A673 (cell line): ENCODE data around the gene HS3ST4.

Experiments
- EZH2 ChIP-seq: fragments of 200-600 bp; sonication (generic); IDR thresholded peaks from 2 replicates; pipeline ENCODE4 v1.6.1; 2017; ENCODE audit warnings: borderline replicate concordance, low read depth, mild to moderate bottlenecking, mixed read lengths, antibody characterized with exemption, low read length; ENCODE audit not compliant: poor library complexity, severe bottlenecking
- TF ChIP-seq, protein P1 (sequence below): fragments of 300-800, 200-600 bp; sonication (generic); conservative IDR thresholded peaks from 2 replicates; pipeline ENCODE4 v1.5.1; 2017; ENCODE audit warnings: low read depth, mild to moderate bottlenecking, antibody characterized with exemption, low read length, moderate library complexity, mixed read lengths

DNA sequence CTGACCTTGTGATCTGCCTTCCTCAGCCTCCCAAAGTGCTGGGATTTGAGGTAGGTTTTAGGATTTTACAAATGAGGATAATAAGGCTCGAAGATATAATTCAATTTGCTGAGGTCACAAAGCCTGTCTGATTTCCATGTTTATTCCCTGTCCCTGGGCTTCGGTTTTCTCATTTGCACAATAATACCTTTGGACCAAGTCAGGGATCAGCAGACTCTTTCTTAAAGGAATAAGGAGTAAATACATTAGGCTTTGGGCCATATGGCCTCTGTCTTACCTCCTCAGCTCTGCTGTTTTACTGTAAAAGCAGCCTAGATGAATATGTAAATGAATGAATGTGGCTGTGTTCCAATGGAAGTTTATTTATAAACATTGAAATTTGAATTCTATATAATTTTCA is 442.8 kb downstream of the HS3ST4 start:
- TF ChIP-seq, protein P1, sequence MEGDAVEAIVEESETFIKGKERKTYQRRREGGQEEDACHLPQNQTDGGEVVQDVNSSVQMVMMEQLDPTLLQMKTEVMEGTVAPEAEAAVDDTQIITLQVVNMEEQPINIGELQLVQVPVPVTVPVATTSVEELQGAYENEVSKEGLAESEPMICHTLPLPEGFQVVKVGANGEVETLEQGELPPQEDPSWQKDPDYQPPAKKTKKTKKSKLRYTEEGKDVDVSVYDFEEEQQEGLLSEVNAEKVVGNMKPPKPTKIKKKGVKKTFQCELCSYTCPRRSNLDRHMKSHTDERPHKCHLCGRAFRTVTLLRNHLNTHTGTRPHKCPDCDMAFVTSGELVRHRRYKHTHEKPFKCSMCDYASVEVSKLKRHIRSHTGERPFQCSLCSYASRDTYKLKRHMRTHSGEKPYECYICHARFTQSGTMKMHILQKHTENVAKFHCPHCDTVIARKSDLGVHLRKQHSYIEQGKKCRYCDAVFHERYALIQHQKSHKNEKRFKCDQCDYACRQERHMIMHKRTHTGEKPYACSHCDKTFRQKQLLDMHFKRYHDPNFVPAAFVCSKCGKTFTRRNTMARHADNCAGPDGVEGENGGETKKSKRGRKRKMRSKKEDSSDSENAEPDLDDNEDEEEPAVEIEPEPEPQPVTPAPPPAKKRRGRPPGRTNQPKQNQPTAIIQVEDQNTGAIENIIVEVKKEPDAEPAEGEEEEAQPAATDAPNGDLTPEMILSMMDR, result no peak
- no peak for TF ChIP-seq EZH2
